Thoracic aorta (tissue), 2 donors: ENCODE data around the gene ZC3H14. TPM values are rescaled to one million over a fixed set of nuclear protein-coding genes. Genes with fewer than 3 reads are reported as not detected.
"Not testable (repeated sequence)": the region's sequence is repeated elsewhere in the genome, so short reads cannot be mapped to it uniquely, and the experiment has no call there.

Source experiments
- ATAC-seq: fragments of 150-250 bp; one replicate; pipeline ENCODE4 v1.8.0; 2017; ENCODE audit warnings: low read depth; ENCODE audit not compliant: insufficient number of reproducible peaks, low FRiP score
- DNase-seq: peaks from one replicate; pipeline ENCODE4 v3.0.0-alpha.2; 2020; ENCODE audit warnings: low spot score
- H3K27ac ChIP-seq, 2 donors: fragments of 200-600 bp; sonication (generic); 1 replicate in 1 of 2; 2 replicates in 1 of 2; pipeline ENCODE4 v1.5.1; 2016; ENCODE audit warnings: mild to moderate bottlenecking in 2 of 2, moderate library complexity in 2 of 2
- H3K27me3 ChIP-seq: fragments of 200-600 bp; sonication (generic); replicated peaks from 2 replicates; pipeline ENCODE4 v1.6.0; 2016; ENCODE audit warnings: mild to moderate bottlenecking; ENCODE audit not compliant: insufficient read depth
- H3K36me3 ChIP-seq: fragments of 200-600 bp; sonication (generic); one replicate; pipeline ENCODE4 v1.5.1; 2016
- H3K4me1 ChIP-seq, 2 donors: fragments of 200-600 bp; sonication (generic); 1 replicate in 1 of 2; 2 replicates in 1 of 2; pipeline versions ENCODE4 v1.5.1 to v1.6.0; 2016; ENCODE audit warnings: low read depth in 2 of 2, mild to moderate bottlenecking in 1 of 2; ENCODE audit not compliant: control insufficient read depth in 1 of 2
- H3K4me3 ChIP-seq: fragments of 200-600 bp; sonication (generic); 2 replicates; pipeline ENCODE4 v1.5.1; 2016; ENCODE audit warnings: mild to moderate bottlenecking
- H3K9me3 ChIP-seq: fragments of 200-600 bp; sonication (generic); 2 replicates; pipeline ENCODE4 v1.5.1; 2016
- CTCF ChIP-seq: fragments of 200-600 bp; sonication (generic); IDR thresholded peaks from one replicate; pipeline ENCODE4 v1.5.1; 2019; ENCODE audit warnings: antibody characterized with exemption
- total RNA-seq, 2 donors: library from RNA; depleted of rRNA; stranded (reverse); fragments of >200 nt; gene quantifications; one replicate each; pipeline versions ENCODE4 v1.1.0 to v1.2.3, GENCODE V29; 2016

The ZC3H14 gene
- total RNA-seq, 2 donors from 2014 or later = 47.7 to 82.9 TPM

GRCh38 chr14:88519907-88520306, 42.9 kb upstream of the ZC3H14 start:
- no peak overlapping the region for H3K27ac ChIP-seq
- no peak for ATAC-seq

DNA sequence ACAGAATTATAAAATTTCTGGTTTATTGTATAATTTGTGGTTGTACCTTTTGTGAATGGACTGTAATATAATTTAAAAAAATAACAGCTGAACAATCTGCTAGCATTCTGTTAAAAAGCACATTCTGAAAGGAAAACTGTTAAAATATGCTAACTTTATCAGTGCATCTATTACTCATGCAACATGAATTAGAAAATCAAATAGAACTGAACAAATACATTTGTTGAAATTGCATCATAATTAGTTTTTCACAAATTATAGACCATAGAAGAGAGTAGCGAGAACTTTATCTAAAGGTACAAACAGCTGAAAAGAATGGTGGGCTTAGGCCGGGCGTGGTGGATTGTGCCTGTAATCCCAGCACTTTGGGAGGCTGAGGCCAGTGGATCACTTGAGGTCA, 41.0 kb upstream of the ZC3H14 start:
- Histone ChIP-seq H3K36me3 (no peaks in the 10 kb centered on the region), H3K9me3 (no peaks in the 10 kb centered on the region), H3K27ac (peak overlapping the region; percentile 46 to 69), H3K4me1 (peaks cover 12 to 28% of the 10 kb centered on the region in 2 donors), H3K4me3 (no peak overlapping the region), H3K27me3 (no peaks in the 10 kb centered on the region)
- TF ChIP-seq CTCF = no peak
- no peak for ATAC-seq
- no peak for DNase-seq

More at GRCh38 chr14:88519907-88520306, 42.9 kb upstream of the ZC3H14 start:
- no peak for TF ChIP-seq CTCF
- Histone ChIP-seq H3K9me3 (no peaks in the 10 kb centered on the region), H3K36me3 (no peaks in the 10 kb centered on the region), H3K27me3 (no peaks in the 10 kb centered on the region), H3K4me1 (peaks cover 12 to 28% of the 10 kb centered on the region in 2 donors), H3K4me3 (no peak overlapping the region)
- DNase-seq = no peak

- peaks cover 12 to 28% of the 10 kb centered on the region in 2 donors for H3K4me1 ChIP-seq
- H3K36me3 ChIP-seq = no peaks in the 10 kb centered on the region
- DNase-seq = no peak
- no peak for ATAC-seq
- H3K27me3 ChIP-seq = no peaks in the 10 kb centered on the region
- H3K4me3 ChIP-seq = no peak overlapping the region
- peak overlapping the region; percentile 46 to 69 for H3K27ac ChIP-seq
- H3K9me3 ChIP-seq = no peaks in the 10 kb centered on the region
- no peak for TF ChIP-seq CTCF
These were observed 40.4 kb upstream of the ZC3H14 start for GRCh38 chr14:88522393-88522792.

GRCh38 chr14:88529889-88530288, 32.9 kb upstream of the ZC3H14 start:
- not testable (repeated sequence) for H3K27ac ChIP-seq

DNA sequence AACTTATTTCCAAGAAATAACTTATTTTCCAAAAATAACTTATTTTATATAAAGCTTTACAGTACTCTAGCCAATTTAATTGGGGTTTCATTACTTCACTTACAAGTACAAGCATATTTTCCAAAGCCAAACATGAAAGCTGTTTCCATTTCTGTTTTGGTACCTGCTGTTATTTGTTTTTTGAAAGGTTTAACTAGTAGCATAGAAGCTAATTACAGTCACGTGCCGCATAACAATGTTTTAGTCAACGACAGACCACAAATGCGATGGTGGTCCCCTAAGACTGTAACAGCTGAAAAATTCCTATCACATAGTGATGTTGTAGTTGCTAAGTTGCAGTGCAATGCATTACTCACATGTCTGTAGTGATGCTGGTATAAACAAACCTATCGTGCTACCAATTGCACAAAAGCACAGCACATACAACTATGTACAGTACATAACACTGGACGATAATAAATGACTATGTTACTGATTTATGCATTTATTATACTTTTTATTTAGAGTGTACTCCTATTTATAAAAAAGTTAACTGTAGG, 29.7 kb upstream of the ZC3H14 start:
- Histone ChIP-seq H3K36me3 (peaks cover 6% of the 10 kb centered on the region), H3K4me1 (peaks cover 17 to 31% of the 10 kb centered on the region in 2 donors), H3K4me3 (no peak overlapping the region), H3K27me3 (no peaks in the 10 kb centered on the region), H3K27ac (no peak overlapping the region), H3K9me3 (no peaks in the 10 kb centered on the region)
- TF ChIP-seq CTCF = no peak
- DNase-seq (no peak), ATAC-seq (no peak)

More at GRCh38 chr14:88529889-88530288, 32.9 kb upstream of the ZC3H14 start:
- not testable (repeated sequence) for DNase-seq, H3K36me3 ChIP-seq, H3K4me3 ChIP-seq, H3K4me1 ChIP-seq, H3K9me3 ChIP-seq, H3K27me3 ChIP-seq, ATAC-seq

DNA sequence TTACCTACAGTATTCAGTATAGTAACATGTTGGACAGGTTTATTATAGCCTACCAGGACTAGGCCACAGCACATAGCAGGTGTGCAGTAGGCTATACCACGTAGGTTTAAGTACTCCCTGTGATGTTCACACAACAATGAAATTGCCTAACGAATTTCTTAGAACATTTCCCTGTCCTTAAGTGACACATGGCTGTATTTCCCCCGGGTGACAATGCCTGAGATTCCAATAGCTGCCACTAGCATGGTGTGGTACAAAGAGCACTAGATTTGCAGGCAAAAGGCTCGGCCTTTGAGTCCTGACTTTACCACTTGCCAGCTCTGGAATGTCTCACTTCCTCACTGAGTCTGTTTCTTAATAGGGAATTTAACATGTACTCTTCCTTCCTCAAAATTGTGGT, 27.7 kb upstream of the ZC3H14 start:
- no peak for DNase-seq
- TF ChIP-seq CTCF = no peak
- H3K4me3 ChIP-seq = no peak overlapping the region
- H3K4me1 ChIP-seq = peaks cover 17 to 35% of the 10 kb centered on the region in 2 donors
- H3K9me3 ChIP-seq = no peaks in the 10 kb centered on the region
- ATAC-seq = no peak
- no peaks in the 10 kb centered on the region for H3K27me3 ChIP-seq
- peak overlapping the region; percentile 8 to 9 for H3K27ac ChIP-seq
- no peaks in the 10 kb centered on the region for H3K36me3 ChIP-seq
